HEK293T (cell line): ENCODE data around the gene TEDC2.

Experiments used
- BHLHE40 ChIP-seq: fragments of 450-650 bp; IDR thresholded peaks from 2 replicates; pipeline ENCODE4 v1.6.1; 2016; ENCODE audit warnings: mild to moderate bottlenecking, moderate library complexity, borderline replicate concordance
- FOXM1 ChIP-seq: fragments of 450-650 bp; IDR thresholded peaks from 2 replicates; pipeline ENCODE4 v1.6.1; 2017; ENCODE audit warnings: mild to moderate bottlenecking, borderline replicate concordance
- NFRKB ChIP-seq: fragments of 450-650 bp; IDR thresholded peaks from 2 replicates; pipeline ENCODE4 v1.6.1; 2016; ENCODE audit warnings: mild to moderate bottlenecking, moderate library complexity
- SP1 ChIP-seq: fragments of 450-650 bp; IDR thresholded peaks from 2 replicates; pipeline ENCODE4 v1.6.1; 2017
- ZNF384 ChIP-seq: fragments of 450-650 bp; IDR thresholded peaks from 2 replicates; pipeline ENCODE4 v1.6.1; 2016

DNA sequence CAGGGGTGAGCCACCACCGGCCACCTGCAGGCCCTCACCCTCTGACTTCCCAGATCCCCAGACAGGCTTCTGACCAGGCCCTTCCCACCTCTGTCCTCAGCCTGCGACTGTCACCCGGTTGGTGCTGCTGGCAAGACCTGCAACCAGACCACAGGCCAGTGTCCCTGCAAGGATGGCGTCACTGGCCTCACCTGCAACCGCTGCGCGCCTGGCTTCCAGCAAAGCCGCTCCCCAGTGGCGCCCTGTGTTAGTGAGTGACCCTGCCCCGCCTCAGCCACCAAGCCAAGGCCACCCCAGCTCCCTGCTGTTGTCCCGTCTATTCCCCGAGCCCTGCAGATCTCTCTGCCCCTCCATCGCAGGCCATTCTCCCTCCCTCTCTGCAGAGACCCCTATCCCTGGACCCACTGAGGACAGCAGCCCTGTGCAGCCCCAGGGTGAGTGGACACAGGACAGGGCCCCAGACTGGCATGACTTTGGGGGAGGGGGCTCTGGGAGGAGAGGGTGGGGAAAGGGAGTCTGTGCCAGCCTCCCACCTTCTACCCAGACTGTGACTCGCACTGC is 13.1 kb downstream of the TEDC2 start:
- no peak for TF ChIP-seq BHLHE40
- no peak for TF ChIP-seq NFRKB
- TF ChIP-seq FOXM1 = no peak
- TF ChIP-seq SP1 = no peak
- no peak for TF ChIP-seq ZNF384
